T-helper 22 cell (primary cell): ENCODE data around the gene SPATA13.

Source experiments
- DNase-seq: peaks from one replicate; pipeline ENCODE4 v3.0.0-alpha.2; 2020; ENCODE audit warnings: low read depth

Gene SPATA13

DNA sequence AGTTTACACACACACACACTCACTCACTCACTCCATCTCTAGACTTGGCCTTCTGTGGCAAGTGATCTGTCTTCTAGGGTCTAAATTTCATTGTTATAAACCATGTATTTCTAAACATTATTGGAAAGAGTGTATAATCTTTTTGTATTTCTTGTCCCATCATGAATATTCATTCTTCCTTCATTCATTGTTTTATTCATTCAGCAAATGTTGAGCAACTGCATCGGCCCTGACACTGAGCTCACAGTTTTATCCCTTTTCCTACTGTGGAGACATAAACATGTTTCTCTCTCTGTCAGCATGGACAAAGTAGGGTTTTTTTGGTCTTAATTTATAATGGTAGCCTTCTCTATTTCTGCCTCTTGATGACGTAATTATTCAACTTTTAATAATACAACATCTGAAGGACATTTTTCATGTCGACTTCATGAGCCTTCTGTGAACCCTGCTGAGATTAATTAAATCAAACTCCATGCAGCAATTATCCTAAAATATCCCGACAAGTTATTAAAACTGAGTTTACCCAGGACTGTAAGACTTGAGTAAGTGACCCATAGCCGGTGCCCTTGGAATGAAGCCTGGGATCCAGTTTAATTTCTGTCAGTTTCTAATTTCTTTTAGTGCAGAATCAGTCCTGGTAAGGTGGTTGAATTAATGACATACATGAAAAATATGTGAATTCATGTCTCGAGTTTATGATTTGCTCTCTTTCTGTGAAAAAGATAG is 7.3 kb downstream of the SPATA13 start:
- no peak for DNase-seq

DNA sequence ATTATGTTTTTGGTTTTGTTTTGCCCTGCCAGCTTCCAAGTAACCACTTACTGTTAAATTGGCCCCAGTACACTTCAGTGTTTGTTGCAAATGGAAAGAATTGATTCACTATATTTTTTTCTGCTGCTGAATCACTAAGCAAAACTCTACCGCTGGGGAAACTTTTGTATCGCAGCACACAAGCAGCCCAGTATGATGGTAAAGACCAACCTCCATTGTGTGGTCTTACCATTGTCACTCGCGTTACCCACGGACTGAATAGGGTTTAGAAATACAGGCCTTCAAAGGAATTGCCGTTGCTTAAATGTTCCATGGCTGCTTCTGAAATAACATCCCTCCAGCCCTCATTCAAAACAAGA is 7.9 kb downstream of the SPATA13 start:
- no peak for DNase-seq

DNA sequence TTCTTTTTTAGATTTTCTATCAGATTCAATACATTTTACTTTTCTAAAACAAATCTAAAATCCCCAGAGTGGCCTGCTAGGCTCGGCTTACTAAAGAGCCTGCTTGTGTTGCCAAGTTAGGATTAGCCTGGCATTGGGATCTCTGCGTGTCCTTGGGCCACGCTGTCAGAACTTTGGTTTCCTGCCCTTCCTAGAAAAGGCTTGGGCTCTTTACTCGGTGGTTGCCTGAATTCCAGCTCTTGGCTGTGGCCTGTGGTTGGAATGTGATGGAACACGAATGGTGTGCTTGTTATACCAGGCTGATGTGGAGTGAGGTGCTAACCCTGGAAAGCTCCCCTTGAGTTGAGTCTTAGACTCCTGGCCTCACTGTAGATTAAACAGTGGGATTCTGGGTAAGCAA is 8.5 kb downstream of the SPATA13 start:
- no peak for DNase-seq

DNA sequence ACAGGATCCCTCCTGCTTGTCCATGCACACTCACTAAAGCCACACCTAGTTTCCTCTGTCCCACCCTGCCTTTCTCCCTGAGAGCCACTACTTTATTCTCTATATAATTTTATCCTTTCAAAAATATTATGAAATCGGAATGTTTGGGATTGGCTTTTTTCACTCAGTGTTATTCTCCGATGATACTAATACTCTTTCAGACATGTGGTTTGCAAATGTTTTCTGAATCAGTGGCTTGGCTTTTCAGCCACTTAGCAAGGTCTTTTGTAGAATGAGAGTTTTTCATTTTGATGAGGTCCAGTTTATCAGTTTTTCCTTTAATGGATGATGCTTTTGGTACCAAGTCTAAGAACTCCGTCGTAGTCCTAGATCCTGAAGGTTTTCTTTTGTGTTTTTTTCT is 11.6 kb downstream of the SPATA13 start:
- no peak for DNase-seq

DNA sequence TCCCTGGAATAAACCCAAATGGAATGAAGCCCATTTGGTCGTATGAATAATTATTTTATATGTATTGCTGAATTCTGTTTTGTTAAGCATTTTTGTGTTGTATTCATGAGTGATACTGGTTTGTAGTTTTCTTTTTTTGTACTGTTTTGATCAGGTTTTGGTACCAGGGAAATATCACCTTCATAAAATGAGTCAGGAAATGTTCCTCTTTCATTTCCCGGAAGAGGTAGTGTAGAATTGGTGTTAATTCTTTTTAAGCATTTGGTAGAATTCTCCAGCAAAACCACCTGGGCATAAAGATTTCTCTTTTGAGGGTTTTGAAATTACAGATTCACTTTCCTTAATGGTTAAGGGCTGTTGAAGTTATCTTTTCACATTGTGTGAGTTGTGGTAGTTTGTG is 13.3 kb downstream of the SPATA13 start:
- DNase-seq = no peak

DNA sequence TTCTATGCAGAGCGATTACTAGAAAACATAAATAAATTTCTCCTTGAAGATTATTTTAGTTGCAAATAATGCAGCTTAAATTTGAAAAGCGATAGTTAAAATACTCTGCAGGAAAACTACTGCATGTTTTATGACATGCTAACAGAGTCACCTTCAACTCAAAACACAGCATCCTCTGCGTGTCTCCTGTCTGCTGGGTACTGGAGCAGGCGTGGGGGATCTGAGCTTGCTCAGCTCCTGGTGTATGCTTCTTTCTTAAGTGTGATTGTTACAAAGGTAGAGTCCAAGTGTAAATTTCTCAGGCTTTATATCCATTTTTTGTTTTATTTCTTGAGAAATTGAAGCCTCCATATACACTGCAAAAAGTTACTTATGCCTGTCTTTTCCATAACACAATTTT is 15.3 kb downstream of the SPATA13 start:
- no peak for DNase-seq

DNA sequence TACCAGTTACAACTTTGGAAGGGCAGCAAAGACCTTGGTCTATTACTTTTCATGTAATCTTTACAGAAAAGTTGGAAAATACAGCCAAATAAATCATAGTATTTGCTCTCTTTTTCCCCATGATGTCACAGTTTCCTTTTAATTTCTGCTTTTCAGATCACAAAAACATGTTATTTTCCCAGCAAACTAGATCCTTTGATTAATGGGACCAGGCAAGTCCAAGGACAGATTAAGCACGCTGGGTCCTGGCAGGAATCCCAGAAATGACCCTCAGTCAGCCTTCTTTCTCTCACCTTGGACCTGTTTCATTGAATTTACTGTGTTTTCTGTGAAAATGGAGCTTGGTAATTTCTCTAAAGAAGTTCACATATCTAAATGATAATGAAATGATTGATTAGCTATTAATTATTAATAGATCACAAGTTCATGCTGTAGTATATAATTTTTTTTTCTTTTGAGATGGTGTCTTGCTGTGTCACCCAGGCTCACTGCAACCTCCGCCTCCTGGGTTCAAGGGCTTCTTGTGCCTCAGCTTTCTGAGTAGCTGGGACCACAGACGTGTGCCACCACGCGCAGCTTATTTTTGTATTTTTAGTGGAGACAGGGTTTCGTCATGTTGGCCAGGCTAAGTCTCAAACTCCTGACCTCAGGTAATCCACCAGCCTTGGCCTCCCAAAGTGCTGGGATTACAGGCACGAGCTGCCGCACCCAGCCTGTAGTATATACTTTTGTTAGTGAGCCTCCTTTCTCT is 16.0 kb downstream of the SPATA13 start:
- DNase-seq = no peak

DNA sequence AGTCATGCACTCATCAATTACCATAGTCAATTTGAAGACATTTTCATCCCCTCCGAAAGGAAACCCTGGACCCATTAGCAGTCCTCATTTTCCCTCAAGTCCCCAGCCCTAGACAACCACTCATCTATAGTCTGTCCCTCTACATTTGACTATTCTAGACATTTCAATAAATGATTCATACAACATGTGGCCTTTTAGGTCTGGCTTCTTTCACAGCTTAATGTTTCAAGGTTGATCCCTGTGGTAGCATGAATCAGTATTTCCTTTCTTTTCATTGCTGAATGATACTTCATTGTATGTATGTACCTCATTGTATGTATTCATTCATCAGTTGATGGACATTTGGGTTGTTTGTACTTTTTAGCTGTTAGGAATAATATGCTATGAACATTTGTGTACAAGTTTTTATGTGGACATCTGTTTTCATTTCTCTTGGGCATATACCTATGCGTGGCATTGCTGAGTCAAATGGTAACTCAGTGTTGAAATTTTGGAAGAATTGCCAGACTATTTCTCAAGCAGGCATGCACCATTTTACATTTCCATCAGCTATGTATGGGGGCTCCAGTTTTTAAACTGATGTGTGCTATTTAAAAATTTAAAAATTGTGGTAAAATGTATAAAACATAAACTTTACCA is 18.4 kb downstream of the SPATA13 start:
- no peak for DNase-seq

DNA sequence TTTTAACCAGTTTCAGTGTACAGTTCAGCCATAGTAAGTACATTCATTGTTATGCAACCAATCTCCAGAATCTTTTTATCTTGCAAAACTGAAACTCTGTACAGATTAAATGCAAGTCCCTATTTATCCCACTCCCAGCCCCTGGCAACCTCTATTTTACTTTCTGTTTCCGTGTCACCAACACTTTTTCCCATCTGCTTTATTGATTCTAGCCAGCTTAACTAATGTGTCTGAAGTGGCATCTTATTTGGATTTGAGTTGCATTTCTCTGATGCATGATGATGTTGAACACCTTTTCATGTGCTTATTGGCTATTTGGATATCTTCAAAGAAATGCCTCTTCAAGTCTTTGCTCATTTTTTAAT is 18.9 kb downstream of the SPATA13 start:
- DNase-seq = no peak

DNA sequence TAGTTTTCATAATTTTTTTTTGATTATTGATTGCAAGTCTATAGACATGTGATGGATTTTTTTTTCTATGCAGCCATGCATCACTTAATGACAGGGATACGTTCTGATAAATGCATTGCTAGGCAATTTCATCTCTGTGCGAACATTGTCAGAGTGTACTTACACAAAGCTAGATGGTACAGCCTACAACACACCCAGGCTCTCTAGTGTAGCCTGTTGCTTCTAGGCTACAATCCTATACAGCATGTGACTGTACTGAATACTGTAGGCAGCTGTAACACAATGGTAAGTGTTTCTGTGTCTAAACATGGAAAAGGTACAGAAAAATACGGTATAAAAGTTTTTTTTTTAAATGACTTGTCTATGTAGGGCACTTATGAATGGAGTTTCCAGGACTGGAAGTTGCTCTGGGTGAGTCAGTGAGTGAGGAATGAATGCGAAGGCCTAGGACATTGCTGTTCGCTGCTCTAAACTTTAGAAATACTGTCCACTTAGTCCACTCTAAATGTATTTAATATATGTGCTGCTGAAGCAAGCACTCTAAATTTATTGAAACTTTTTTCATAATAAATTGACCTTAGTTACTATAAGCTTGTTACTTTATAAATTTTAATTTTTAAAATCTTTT is 20.3 kb downstream of the SPATA13 start:
- no peak for DNase-seq

DNA sequence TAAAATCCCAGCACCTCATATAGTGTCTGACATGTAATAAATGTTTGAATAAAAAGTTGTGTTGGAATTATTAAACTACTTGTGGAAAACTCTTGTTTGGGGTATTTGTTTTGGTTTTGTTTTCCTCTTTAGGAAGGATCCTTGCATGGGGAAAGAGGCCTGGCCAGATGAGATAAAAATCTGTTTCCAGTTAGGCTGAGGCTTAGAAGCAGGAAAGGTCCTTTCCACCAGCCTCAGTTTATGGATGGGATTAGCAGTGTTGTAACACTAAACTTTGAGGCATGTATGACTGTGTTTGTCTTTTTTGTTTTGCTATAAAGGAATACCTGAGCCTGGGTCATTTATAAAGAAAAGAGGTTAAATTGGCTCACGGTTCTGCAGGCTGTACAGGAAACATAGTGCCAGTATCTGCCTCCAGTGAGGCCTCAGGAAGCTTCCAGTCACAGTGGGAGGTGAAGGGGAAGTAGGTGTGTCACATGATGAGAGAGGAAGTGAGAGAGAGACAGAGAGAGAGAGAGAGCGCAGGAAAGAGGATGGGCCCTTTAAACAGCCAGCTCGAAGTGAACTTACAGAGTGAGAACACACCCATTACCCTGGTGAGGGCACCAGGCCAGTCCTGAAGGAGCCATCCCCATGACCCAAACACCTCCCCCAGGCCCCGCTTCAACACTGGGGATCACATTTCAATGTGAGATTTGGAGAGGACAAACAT is 21.6 kb downstream of the SPATA13 start:
- no peak for DNase-seq

DNA sequence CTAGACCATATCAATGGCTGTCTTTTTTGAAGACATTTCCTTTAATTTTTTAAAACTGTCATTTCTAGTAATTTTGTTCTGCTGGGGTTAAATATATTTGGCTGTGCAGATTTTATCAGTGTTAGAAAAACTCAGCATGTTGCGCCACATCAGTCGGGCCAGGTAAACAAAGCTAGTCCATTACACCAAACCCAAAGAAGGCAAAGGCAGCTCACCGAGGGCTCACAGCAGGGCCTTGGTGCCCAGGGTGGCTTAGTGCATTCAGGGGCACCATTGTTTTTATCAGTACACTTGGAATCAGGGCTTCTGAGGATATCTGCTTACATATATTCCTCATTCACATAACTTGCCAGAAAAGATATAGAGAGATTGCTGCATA is 22.2 kb downstream of the SPATA13 start:
- no peak for DNase-seq

DNA sequence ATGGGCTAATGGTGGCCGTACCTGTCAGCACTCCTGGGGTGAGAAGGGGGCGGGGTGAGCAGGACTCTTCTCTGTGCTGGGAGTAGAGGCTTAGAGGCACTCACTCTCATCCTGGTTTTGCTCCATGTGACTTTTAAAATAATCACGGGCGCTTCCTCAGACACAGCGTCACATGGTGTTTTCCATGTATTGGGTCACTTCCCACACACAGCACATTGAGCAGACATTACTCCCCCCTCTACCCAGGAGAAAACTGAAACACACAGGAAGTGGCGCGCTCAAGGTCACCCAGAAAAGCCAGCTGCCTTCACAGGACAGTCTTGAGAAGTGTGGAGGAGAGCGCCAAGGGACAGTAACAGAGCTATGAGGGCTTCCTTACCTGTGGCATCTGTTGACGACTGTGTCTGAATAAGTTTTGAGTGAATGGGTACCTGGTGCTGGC is 23.2 kb downstream of the SPATA13 start:
- no peak for DNase-seq

DNA sequence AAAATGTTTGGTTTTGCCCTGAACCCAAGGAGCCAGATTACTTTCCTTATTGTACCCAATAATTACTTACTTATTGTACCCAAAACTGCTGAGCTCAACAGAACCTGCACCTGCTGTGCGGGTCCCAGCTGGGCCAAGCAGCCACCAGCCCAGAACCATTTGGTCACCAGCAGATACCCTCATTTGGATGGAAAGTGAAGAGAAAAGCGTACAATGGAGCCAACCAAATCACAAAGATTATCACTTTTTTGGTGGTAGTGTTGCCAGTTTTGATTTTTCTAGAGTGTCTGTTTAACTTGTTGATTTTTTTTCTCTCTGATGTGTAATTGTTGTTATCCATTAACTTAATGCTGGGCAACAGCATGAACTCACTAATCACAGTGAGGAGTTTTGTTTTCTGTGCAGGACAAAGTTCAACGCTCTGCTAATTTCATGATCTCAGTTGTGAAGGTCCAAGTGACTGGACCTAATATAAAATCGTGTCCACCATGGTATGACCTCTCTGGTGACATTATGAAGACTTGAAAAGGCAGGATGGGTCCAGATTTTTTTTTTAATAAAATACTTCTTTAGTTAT is 23.8 kb downstream of the SPATA13 start:
- DNase-seq = no peak

DNA sequence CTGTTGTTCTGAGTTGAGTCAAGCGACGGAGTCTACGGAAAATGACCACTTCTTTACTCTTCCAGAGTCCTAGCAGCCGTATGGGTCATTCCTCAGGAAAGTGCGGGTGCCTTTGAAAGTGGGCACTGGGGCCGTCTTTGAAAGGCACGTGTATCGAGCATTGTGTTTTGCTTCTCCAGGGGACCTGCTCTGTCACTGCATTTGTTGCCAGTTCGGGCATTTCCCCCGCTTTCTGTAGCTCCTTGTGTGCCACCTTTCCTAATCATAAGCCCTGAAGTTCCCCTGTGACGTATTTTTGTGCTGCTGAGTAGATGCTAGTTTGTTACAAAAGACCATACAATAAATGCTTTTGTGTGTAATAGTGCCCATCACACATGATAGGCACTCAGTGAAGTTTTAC is 24.4 kb downstream of the SPATA13 start:
- no peak for DNase-seq

DNA sequence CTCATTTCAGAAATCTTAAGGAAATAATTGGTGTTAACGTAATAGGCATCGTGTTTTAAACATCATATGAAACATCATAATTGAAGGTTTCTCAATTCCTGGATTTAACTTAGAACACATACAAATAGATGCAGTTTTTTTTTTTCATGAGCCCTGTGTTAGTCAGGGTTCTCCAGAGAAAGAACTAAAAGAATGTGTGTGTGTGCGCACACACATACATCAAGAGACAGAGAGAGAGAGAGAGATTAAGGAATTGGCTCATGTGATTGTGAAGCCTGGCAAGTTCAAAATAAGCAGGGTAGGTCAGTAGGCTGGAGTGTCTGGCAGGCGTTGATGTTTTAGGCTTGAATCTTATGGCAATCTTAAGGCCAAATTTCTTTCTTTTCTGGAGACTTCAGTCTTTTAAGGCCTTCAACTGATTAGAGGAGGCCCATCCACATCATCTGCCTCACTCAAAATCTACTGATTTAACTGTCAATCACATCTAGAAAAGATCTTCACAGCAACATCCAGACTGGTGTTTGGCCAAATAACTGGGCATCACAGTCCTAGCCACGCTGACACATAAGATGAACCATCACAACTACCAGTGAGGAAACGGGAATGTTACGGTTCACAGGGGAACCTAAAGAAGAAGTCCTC is 25.2 kb downstream of the SPATA13 start:
- DNase-seq = no peak

DNA sequence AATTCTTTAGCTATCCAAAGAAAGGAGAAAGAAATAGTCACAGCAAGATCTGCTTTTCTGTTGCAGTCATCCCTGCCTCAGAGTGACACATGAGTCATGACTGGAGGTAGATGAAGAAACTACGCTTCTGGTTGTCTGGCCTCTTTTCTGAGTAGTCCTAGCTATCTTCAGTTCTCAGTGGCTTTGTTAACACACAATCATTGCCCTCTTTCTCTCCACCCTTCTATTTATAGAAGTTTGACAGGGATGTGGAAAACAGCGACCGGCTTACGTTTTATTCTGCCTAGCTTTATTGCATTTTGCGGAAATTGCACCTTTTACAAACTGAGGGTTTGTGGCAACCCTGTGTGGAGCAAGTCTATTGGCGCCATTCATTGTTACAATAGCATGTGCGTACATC is 26.7 kb downstream of the SPATA13 start:
- DNase-seq = no peak

DNA sequence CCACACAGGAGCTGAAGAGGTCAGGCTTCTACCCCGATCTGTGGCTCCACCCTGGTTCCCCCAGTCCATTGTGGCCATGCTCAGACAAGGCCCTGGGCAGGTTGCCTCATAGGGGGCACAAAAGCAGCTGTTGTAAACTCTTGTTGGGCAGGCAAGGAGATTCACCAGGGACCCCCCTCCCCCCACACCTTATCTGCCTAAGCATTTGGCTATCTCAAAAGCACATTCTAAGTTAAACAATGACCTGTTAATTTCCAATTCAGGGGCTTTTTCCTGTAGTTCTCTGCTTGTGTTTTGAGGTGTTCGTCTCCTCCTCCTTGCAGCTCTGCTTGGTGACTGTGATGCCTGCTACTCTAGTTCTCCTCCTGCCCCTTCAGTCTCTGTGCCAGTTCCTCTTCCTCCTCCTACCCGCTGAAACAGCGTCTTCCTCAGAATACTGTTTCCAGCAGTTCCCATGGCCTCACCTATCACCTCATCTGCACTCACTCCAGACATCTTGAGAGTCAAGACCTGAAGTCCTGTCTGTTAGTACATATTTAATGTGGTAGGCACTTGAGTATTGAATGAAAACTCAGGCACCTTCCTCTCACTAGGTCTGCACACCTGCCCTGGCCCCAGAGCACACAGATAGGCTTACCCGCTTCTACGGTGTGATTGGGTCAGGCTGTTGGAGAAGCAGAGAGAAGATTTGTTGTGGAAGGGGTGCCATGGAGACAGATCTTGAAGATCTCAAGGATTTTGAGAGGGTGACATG is 31.7 kb downstream of the SPATA13 start:
- DNase-seq = no peak

DNA sequence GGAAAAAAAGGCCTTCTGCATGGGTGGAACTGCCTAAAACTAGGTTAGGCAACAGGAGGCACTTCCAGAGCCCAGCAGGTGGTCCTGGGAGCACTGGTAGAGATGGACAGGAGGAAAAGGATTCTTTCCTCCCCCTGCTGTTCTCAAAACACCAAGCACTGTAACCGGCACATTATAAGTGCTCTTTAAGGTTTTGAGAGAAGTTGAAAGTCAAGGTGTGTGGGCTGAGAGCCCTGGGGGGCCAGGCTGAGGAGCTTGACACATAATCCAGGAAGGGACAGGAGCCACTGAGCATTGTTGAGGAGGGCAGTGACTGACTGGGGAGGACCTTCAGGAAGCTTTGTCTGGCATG is 32.3 kb downstream of the SPATA13 start:
- no peak for DNase-seq

DNA sequence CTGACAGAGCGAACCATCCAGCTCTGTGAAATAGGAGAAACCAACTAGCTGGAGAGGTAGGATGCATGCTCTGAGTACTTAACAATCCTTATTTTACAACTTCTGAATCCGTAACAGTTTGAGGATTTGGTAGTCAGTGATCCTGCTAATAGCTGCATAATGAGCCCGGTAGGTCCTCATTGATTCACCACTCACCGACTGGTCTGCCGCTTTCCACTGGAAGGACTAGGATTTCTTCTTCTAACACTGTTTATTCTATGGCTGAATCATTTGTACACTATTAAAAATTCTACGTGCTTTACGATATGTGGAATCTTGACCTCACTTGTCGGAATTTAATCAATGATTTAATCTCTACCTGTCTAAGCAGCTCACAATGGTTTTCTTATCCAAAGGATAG is 33.9 kb downstream of the SPATA13 start:
- DNase-seq = no peak

DNA sequence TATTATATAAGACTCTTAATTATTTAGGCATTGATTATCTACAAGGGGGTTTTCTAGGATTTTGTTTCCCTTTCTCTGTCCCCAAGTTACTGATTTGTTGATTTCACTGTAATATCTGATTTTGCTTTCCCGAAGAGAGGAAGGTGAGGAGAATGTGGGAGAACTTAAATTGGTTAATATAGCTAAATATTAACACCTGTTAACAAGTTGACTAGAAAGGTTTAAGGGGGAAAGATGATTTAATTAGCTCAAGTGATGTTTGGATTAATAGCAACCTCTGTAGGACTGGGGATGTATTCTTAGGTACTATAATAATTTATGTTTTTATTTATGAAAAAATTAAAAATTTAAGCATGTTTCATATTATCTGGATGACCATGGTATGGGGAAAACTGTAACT is 35.1 kb downstream of the SPATA13 start:
- DNase-seq = no peak
